ENCODE data around the gene ADAT2.
"Not testable (repeated sequence)": the region's sequence is repeated elsewhere in the genome, so short reads cannot be mapped to it uniquely, and the experiment has no call there.

Gene ADAT2

GRCh38 chr6:143450453-143451371, at the start of gene ADAT2, which contains the start of gene PEX3:
Gene ADAT2, minus strand, starts transcription at chr6:143450695. Its CDS starts 37 bp downstream, at chr6:143450658.
Gene PEX3, plus strand, starts transcription at chr6:143450805. Its CDS starts 238 bp downstream, at chr6:143451043.
- peak; percentile 94 for DNase-seq

DNA sequence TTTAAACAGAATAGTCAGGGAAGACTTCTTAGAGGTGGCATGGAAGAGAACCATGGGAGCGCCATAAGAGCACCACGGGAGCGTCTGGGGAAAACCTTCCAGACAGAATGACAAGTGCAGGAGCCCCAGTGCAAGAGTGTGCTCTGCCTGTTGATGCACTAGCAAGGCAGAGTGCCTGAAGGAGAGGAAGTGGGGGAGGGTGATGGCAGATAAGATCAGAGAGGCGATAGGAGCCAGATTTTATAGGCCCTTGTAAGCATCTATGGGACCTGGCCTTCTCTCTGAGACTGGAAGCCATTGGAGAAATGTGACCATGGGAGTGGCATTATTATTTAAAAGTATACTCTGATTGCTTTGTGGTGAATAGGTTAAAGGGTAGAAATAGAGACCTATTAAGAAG, 47.9 kb upstream of the ADAT2 start:
- DNase-seq = no peak

GRCh38 chr6:143496974-143497373, 46.5 kb upstream of the ADAT2 start:
- no peak for DNase-seq

GRCh38 chr6:143490775-143491174, 40.3 kb upstream of the ADAT2 start:
- DNase-seq = no peak

GRCh38 chr6:143490244-143490643, 39.7 kb upstream of the ADAT2 start:
- no peak for DNase-seq

DNA sequence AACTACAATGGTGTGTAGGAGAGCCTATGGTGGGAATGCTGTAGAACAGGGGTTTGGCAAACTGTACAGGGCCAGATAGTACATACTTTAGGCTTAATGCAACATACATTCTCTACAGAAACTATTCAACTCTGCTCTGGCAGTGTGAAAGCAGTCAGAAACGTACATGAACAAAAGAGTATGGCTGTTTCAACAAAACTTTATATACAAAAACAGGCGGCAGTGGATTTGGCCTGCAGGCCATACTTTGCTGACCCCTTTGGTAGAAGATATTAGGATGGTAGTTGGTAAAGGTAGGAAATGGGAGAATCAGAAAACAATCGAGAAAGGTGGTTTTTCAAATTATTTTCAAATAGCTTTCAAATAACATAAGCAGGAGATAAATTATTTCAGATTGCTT, 36.3 kb upstream of the ADAT2 start:
- no peak for DNase-seq

GRCh38 chr6:143485967-143486366, 35.5 kb upstream of the ADAT2 start:
- DNase-seq = no peak

GRCh38 chr6:143482593-143482992, 32.1 kb upstream of the ADAT2 start:
- no peak for DNase-seq

- DNase-seq = no peak
These were observed 28.1 kb upstream of the ADAT2 start for GRCh38 chr6:143478479-143479062.

- DNase-seq = no peak
These were observed 26.1 kb upstream of the ADAT2 start for GRCh38 chr6:143476545-143476944.

DNA sequence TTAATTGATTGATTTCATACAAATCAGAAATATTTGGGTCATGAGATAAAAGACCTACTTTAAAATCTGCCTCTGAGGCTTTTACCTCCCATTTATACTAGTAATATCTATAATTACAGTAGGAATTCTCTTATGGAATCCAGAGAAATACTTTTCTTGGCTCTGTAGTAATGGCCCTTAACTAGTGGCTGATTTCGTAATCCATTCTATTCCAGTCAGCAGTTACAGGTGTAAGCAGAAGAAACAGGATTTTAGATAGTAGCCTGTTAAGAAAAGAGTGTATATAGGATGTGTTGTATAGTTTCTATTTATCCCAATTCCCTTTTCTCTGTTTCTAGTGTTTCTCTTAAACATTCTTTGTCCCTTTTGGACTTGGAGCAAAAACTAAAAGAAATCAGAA, 21.3 kb upstream of the ADAT2 start:
- DNase-seq = no peak

DNA sequence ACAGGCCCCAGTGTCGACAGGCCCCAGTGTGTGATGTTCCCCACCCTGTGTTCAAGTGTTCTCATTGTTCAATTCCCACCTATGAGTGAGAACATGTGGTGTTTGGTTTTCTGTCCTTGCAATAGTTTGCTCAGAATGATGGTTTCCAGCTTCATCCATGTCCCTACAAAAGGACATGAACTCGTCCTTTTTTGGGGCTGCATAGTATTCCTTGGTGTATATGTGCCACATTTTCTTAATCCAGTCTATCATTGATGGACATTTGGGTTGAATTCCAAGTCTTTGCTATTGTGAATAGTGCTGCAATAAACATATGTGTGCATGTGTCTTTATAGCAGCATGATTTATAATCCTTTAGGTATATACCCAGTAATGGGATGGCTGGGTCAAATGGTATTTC, 18.3 kb upstream of the ADAT2 start:
- DNase-seq = not testable (repeated sequence)

DNA sequence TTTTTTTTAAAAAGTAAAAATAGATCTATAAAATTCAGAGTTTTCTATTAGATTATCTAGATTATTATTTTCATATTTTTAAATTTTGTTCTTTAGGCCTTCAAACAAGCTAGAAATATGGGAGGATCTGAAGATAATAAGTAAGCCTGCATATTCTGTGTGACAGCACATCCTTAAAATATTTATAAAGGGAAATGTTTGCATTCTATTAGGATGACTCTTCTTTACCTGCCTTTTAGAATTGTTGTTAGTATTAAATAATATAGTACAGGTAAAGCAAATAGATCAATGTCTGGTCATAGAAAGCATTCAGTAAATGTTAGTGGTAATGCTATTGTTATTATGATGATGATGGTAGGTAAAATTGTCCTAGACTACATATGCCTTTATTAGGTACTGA, 17.5 kb upstream of the ADAT2 start:
- DNase-seq = no peak

DNA sequence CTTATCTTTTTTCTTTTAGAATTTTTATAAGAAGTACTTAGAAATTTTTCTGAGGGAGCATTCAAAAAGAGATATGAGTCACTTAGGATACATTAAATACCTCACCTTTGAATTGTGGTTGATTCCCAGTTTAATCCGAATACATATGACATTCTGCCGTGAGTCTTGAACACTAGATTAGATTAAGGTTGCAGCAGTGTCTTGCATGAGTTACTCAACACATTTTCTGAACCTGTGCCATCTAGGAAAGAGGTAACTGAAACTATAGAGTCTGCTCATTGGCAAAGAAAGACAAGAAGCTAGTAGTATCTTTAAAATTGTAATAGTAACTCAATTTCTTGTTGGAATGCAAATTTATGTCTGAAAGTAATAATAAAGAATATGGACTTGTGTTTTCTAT, 15.1 kb upstream of the ADAT2 start:
- no peak for DNase-seq

- DNase-seq = no peak
These were observed 7.3 kb upstream of the ADAT2 start for GRCh38 chr6:143457563-143458359.

- no peak for DNase-seq
These were observed 1.0 kb upstream of the ADAT2 start for GRCh38 chr6:143451531-143451930.

GRCh38 chr6:143449714-143450452, 612 bp downstream of the ADAT2 start:
- peak; percentile 13 for DNase-seq

GRCh38 chr6:143449082-143449713, 1.3 kb downstream of the ADAT2 start:
- DNase-seq = no peak

- not testable (repeated sequence) for DNase-seq
These were observed 2.6 kb downstream of the ADAT2 start for GRCh38 chr6:143447865-143448264.

DNA sequence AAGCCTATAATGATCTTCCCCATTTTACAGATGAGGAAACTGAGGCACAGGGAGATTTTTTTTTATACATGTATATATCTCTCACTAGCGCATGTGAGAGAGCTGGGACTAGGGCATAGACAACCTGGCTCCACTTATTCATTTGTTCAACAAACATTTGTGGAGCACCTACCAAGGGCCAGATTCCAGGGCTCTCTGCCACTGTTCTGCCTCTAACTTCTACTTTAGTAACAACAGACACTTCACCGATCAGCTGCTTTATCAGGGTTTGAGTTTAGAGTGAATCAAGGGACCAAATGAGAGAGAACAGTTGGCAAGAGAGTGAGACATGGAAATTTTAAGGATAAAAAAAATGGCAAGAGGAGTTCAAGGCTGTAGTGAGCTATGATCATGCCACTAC, 7.4 kb downstream of the ADAT2 start:
- no peak for DNase-seq

- DNase-seq = no peak
These were observed 8.6 kb downstream of the ADAT2 start for GRCh38 chr6:143441680-143442545.
